HCT116 (cell line): ENCODE data around the gene TENM3. TPM values are rescaled to one million over a fixed set of nuclear protein-coding genes. Genes with fewer than 3 reads are reported as not detected.

Source experiments
- ATAC-seq: fragments of 200-7000 bp; cut with Tn5 transposase; 2 replicates; pipeline ENCODE4 v1.9.1; 2020; ENCODE audit warnings: mild to moderate bottlenecking, moderate library complexity
- BruUV-seq: library from RNA; stranded (reverse); fragments of 400-500 nt; replicated peaks from 2 replicates; lab custom pipeline; 2021; lab: Mats Ljungman, UMichigan
- CTCF ChIA-PET: fragments of 300-600 bp; sonication (Branson Sonifier 250); formaldehyde crosslinking; loops from one replicate; lab custom pipeline; 2021; ENCODE audit warnings: antibody characterized with exemption; lab: Charles Lee
- POLR2A ChIA-PET: fragments of 300-600, 350-600 bp; sonication (Branson Sonifier 250); formaldehyde crosslinking; loops from one replicate; lab custom pipeline; 2021; ENCODE audit warnings: antibody characterized with exemption; lab: Charles Lee
- RAD21 ChIA-PET, 2 experiments: fragments of 300-600 bp; sonication (Branson Sonifier 250); formaldehyde crosslinking; loops; one replicate each; lab custom pipeline; 2023; ENCODE audit warnings: low total read pairs in 2 of 2; ENCODE audit not compliant: uncharacterized antibody in 2 of 2, unreplicated experiment in 2 of 2, low non-redundant PET in 1 of 2; lab: Charles Lee
- DNase-seq: peaks from one replicate; pipeline ENCODE4 v3.0.0-alpha.2; 2010; ENCODE audit warnings: low read depth, low spot score
- H2AFZ ChIP-seq: fragments of 200-600 bp; shearing (Covaris generic), sonication (generic); 2 replicates; pipeline ENCODE4 v1.6.1; 2017; ENCODE audit warnings: low read depth, mixed run types, mixed read lengths, antibody characterized with exemption, low read length; ENCODE audit not compliant: poor library complexity, severe bottlenecking
- H3K27ac ChIP-seq: 2 replicates; pipeline ENCODE4 v1.5.1; 2012; ENCODE audit warnings: low read depth, low read length
- H3K27me3 ChIP-seq: fragments of 200-600 bp; sonication (generic); 2 replicates; pipeline ENCODE4 v1.6.1; 2016; ENCODE audit warnings: mixed run types, low read length, mixed read lengths; ENCODE audit not compliant: insufficient read depth
- H3K36me3 ChIP-seq, 2 experiments: fragments of 200-500 bp in 1 of 2; fragments of 200-600 bp in 1 of 2; sonication (Bioruptor generic) in 1 of 2; sonication (generic) in 1 of 2; 2 replicates each; pipeline versions ENCODE4 v1.5.1 to v1.6.1; 2014 to 2016; ENCODE audit warnings: low read length in 2 of 2, inconsistent platforms in 1 of 2, mixed read lengths in 1 of 2, mixed run types in 1 of 2; ENCODE audit not compliant: insufficient read depth in 2 of 2, control insufficient read depth in 1 of 2
- H3K4me1 ChIP-seq, 2 experiments: fragments of 200-600 bp in 1 of 2; sonication (generic) in 1 of 2; 2 replicates each; pipeline versions ENCODE4 v1.5.1 to v1.6.1; 2012 to 2017; ENCODE audit warnings: low read length in 2 of 2, inconsistent platforms in 1 of 2, mild to moderate bottlenecking in 1 of 2, mixed read lengths in 1 of 2, mixed run types in 1 of 2, moderate library complexity in 1 of 2; ENCODE audit not compliant: insufficient read depth in 2 of 2, control insufficient read depth in 1 of 2
- H3K4me2 ChIP-seq: fragments of 200-600 bp; sonication (generic); 2 replicates; pipeline ENCODE4 v1.6.1; 2017; ENCODE audit warnings: mixed run types, low read length, mixed read lengths
- H3K4me3 ChIP-seq, 2 experiments: fragments of 200-600 bp in 1 of 2; sonication (generic) in 1 of 2; replicated peaks in 1 of 2; 2 replicates each; pipeline ENCODE4 v1.5.1; 2011 to 2016; ENCODE audit warnings: low read length in 2 of 2, control low read depth in 1 of 2, low read depth in 1 of 2, mild to moderate bottlenecking in 1 of 2, mixed read lengths in 1 of 2, mixed run types in 1 of 2
- H3K79me2 ChIP-seq: fragments of 200-600 bp; sonication (generic); 2 replicates; pipeline ENCODE4 v1.6.1; 2017; ENCODE audit warnings: mild to moderate bottlenecking, mixed run types, low read length, moderate library complexity, mixed read lengths; ENCODE audit not compliant: insufficient read depth
- H3K9ac ChIP-seq: fragments of 200-600 bp; sonication (generic); 2 replicates; pipeline ENCODE4 v1.6.1; 2016; ENCODE audit warnings: low read length, mixed read lengths
- H3K9me2 ChIP-seq: fragments of 200-600 bp; sonication (generic), shearing (Covaris generic); 2 replicates; pipeline ENCODE4 v1.6.1; 2017; ENCODE audit warnings: mixed run types, mild to moderate bottlenecking, moderate library complexity; ENCODE audit not compliant: insufficient read depth
- H3K9me3 ChIP-seq, 2 experiments: fragments of 200-500 bp in 1 of 2; fragments of 200-600 bp in 1 of 2; sonication (Bioruptor generic) in 1 of 2; sonication (generic) in 1 of 2; 2 replicates each; pipeline ENCODE4 v1.6.1; 2014 to 2017; ENCODE audit warnings: low read length in 2 of 2, mixed read lengths in 2 of 2, inconsistent platforms in 1 of 2, low read depth in 1 of 2, mild to moderate bottlenecking in 1 of 2, mixed run types in 1 of 2, moderate library complexity in 1 of 2; ENCODE audit not compliant: control insufficient read depth in 1 of 2, insufficient read depth in 1 of 2
- H4K20me1 ChIP-seq: fragments of 200-600 bp; sonication (generic), shearing (Covaris generic); 2 replicates; pipeline ENCODE4 v1.6.1; 2017; ENCODE audit warnings: mixed run types, mild to moderate bottlenecking, moderate library complexity; ENCODE audit not compliant: insufficient read depth
- ATF3 ChIP-seq: IDR thresholded peaks from 2 replicates; pipeline ENCODE4 v1.6.1; 2012
- CBX3 ChIP-seq: IDR thresholded peaks from 2 replicates; pipeline ENCODE4 v1.6.1; 2012; ENCODE audit warnings: low read depth
- ELF1 ChIP-seq: IDR thresholded peaks from 2 replicates; pipeline ENCODE4 v1.6.1; 2012; ENCODE audit warnings: low read depth, borderline replicate concordance
- EZH2 ChIP-seq: fragments of 200-600 bp; sonication (generic); IDR thresholded peaks from 2 replicates; pipeline ENCODE4 v1.6.1; 2017; ENCODE audit warnings: antibody characterized with exemption, mixed run types
- MAX ChIP-seq: IDR thresholded peaks from 2 replicates; pipeline ENCODE4 v1.6.1; 2012
- POLR2A ChIP-seq: IDR thresholded peaks from 2 replicates; pipeline ENCODE4 v1.7.0; 2011; ENCODE audit warnings: borderline replicate concordance; ENCODE audit not compliant: insufficient read depth, insufficient read length; ENCODE audit errors: extremely low read depth
- RAD21 ChIP-seq: IDR thresholded peaks from 2 replicates; pipeline ENCODE4 v1.6.1; 2012; ENCODE audit warnings: low read depth, mild to moderate bottlenecking
- SIN3A ChIP-seq: IDR thresholded peaks from 2 replicates; pipeline ENCODE4 v1.6.1; 2012; ENCODE audit warnings: low read depth
- SRF ChIP-seq: IDR thresholded peaks from 2 replicates; pipeline ENCODE4 v1.6.1; 2012; ENCODE audit warnings: low read depth
- TCF7L2 ChIP-seq: IDR thresholded peaks from 2 replicates; pipeline ENCODE4 v1.7.0; 2011; ENCODE audit warnings: borderline replicate concordance, inconsistent platforms; ENCODE audit not compliant: insufficient read depth, insufficient read length; ENCODE audit errors: extremely low read depth
- ZBTB33 ChIP-seq: IDR thresholded peaks from 2 replicates; pipeline ENCODE4 v1.6.1; 2011; ENCODE audit warnings: mild to moderate bottlenecking, low read length, moderate library complexity; ENCODE audit not compliant: insufficient replicate concordance; ENCODE audit errors: extremely low read depth
- ZFX ChIP-seq: fragments of 450-650 bp; IDR thresholded peaks from 2 replicates; pipeline ENCODE4 v1.6.1; 2017
- intact Hi-C: fragments of 100-400 bp; cut with micrococcal nuclease; formaldehyde crosslinking; loops from 2 replicates; pipeline ENCODE4 v1.10.0; 2022
- total RNA-seq: library from RNA; stranded (reverse); gene quantifications from one replicate; pipeline ENCODE4 v1.2.1, GENCODE V29; 2021; ENCODE audit not compliant: unreplicated experiment

TENM3 gene
- total RNA-seq, 1 experiment from 2014 or later, result 0.54 TPM

- RAD21 ChIA-PET, result no interaction called here
- Histone ChIP-seq H2AFZ (no peak overlapping the region), H4K20me1 (no peaks in the 10 kb centered on the region), H3K27me3 (no peaks in the 10 kb centered on the region), H3K9me2 (no peaks in the 10 kb centered on the region), H3K4me1 (no peaks in the 10 kb centered on the region), H3K79me2 (no peaks in the 10 kb centered on the region), H3K4me2 (no peak overlapping the region), H3K36me3 (no peaks in the 10 kb centered on the region; a peak in 1 of 4 replicates), H3K4me3 (no peak overlapping the region), H3K9me3 (no peaks in the 10 kb centered on the region), H3K27ac (no peak overlapping the region), H3K9ac (no peak overlapping the region)
- no TSS peak for BruUV-seq
- no peak for DNase-seq
- ATAC-seq, result no peak
- CTCF ChIA-PET, result interaction anchor here (0.6 kb wide), 1 partner anchor 29 kb away, joined by 3 read pairs; no protein-coding TSS in a partner anchor
- POLR2A ChIA-PET, result no interaction called here
- TF ChIP-seq SRF, result no peak
- TF ChIP-seq POLR2A, result no peak
- TF ChIP-seq ATF3, result no peak
- no peak for TF ChIP-seq ELF1
- TF ChIP-seq EZH2, result no peak
- TF ChIP-seq RAD21, result no peak
- TF ChIP-seq SIN3A, result no peak
- TF ChIP-seq CBX3, result no peak
- TF ChIP-seq ZFX, result no peak
- no peak for TF ChIP-seq ZBTB33
- TF ChIP-seq TCF7L2, result no peak
- TF ChIP-seq MAX, result no peak
- intact Hi-C loops, result no loop called here
These were observed 183.7 kb downstream of the TENM3 start for GRCh38 chr4:182426901-182427300.
